Stimulated activated naive B cell treated with anti-CD40 and anti-IgM and Interleukin-4, amounts not matched to agents 10 μg/mL and 1 μg/mL and 100 μg/mL, for 72 hours (primary cell): Measurements from ENCODE around the gene PPP1R14B.

Experiments
- ATAC-seq, 2 donors: fragments of 150-1000 bp; cut with Tn5 transposase; replicated peaks; 2 replicates each; pipeline ENCODE4 v1.10.0; 2021; ENCODE audit warnings: moderate library complexity in 1 of 2
- DNase-seq: peaks from one replicate; pipeline ENCODE4 v3.0.0; 2021
- H3K27ac Mint-ChIP-seq: one replicate; pipeline ENCODE4 v1.8.0; 2022; ENCODE audit warnings: mild to moderate bottlenecking, mixed read lengths
- H3K27me3 Mint-ChIP-seq, 2 donors: one replicate each; pipeline ENCODE4 v1.8.0; 2022; ENCODE audit warnings: mixed read lengths in 2 of 2
- H3K36me3 Mint-ChIP-seq, 2 donors: one replicate each; pipeline ENCODE4 v1.8.0; 2022; ENCODE audit warnings: mixed read lengths in 2 of 2, mild to moderate bottlenecking in 1 of 2
- H3K4me1 Mint-ChIP-seq, 2 donors: one replicate each; pipeline ENCODE4 v1.8.0; 2022; ENCODE audit warnings: mixed read lengths in 2 of 2, mild to moderate bottlenecking in 1 of 2
- H3K4me3 Mint-ChIP-seq, 2 donors: one replicate each; pipeline ENCODE4 v1.8.0; 2022; ENCODE audit warnings: mild to moderate bottlenecking in 2 of 2, mixed read lengths in 2 of 2, moderate library complexity in 1 of 2
- H3K9me3 Mint-ChIP-seq, 2 donors: one replicate each; pipeline ENCODE4 v1.8.0; 2022; ENCODE audit warnings: mixed read lengths in 2 of 2, mild to moderate bottlenecking in 1 of 2

Gene PPP1R14B

GRCh38 chr11:64268893-64269539, 22.3 kb upstream of the PPP1R14B start:
- H3K9me3 Mint-ChIP-seq, result no peaks in the 10 kb centered on the region
- peaks cover 30 to 34% of the 10 kb centered on the region in 2 donors for H3K36me3 Mint-ChIP-seq
- peaks cover 25 to 40% of the 10 kb centered on the region in 2 donors for H3K4me1 Mint-ChIP-seq
- ATAC-seq (peak; percentile 24 to 31), DNase-seq (no peak)
- peak overlapping the region; percentile 95 to 99 for H3K4me3 Mint-ChIP-seq
- no peaks in the 10 kb centered on the region for H3K27me3 Mint-ChIP-seq
- H3K27ac Mint-ChIP-seq, result peak overlapping the region; percentile 98

- DNase-seq, result no peak
- Mint-ChIP-seq H3K27me3 (no peaks in the 10 kb centered on the region), H3K4me3 (peak overlapping the region; percentile 95 to 99), H3K36me3 (peaks cover 29 to 40% of the 10 kb centered on the region in 2 donors), H3K9me3 (no peaks in the 10 kb centered on the region), H3K27ac (peak overlapping the region; percentile 98), H3K4me1 (peaks cover 25 to 40% of the 10 kb centered on the region in 2 donors)
- no peak for ATAC-seq
Measured at GRCh38 chr11:64268025-64268892, 21.5 kb upstream of the PPP1R14B start.

GRCh38 chr11:64267207-64267945, 20.6 kb upstream of the PPP1R14B start:
- peak overlapping the region; percentile 95 to 99 for H3K4me3 Mint-ChIP-seq

GRCh38 chr11:64266339-64266738, 19.6 kb upstream of the PPP1R14B start:
- Mint-ChIP-seq H3K27ac (no peak overlapping the region), H3K4me3 (no peak overlapping the region)

More at GRCh38 chr11:64267207-64267945, 20.6 kb upstream of the PPP1R14B start:
- H3K9me3 Mint-ChIP-seq, result no peaks in the 10 kb centered on the region
- peak overlapping the region; percentile 20 for H3K27ac Mint-ChIP-seq
- peaks cover 24 to 39% of the 10 kb centered on the region in 2 donors for H3K4me1 Mint-ChIP-seq
- no peaks in the 10 kb centered on the region for H3K27me3 Mint-ChIP-seq
- ATAC-seq (no peak), DNase-seq (no peak)
- peaks cover 30 to 48% of the 10 kb centered on the region in 2 donors for H3K36me3 Mint-ChIP-seq

GRCh38 chr11:64265176-64266160, 18.7 kb upstream of the PPP1R14B start:
- no peak for ATAC-seq
- H3K4me1 Mint-ChIP-seq, result peaks cover 18 to 28% of the 10 kb centered on the region in 2 donors
- no peak for DNase-seq
- no peaks in the 10 kb centered on the region for H3K27me3 Mint-ChIP-seq
- H3K4me3 Mint-ChIP-seq, result no peak overlapping the region
- peaks cover 33 to 61% of the 10 kb centered on the region in 2 donors for H3K36me3 Mint-ChIP-seq
- H3K9me3 Mint-ChIP-seq, result no peaks in the 10 kb centered on the region
- H3K27ac Mint-ChIP-seq, result no peak overlapping the region

More at GRCh38 chr11:64266339-64266738, 19.6 kb upstream of the PPP1R14B start:
- Mint-ChIP-seq H3K36me3 (peaks cover 33 to 57% of the 10 kb centered on the region in 2 donors), H3K4me1 (peaks cover 18 to 29% of the 10 kb centered on the region in 2 donors), H3K27me3 (no peaks in the 10 kb centered on the region), H3K9me3 (no peaks in the 10 kb centered on the region)
- DNase-seq, result no peak
- ATAC-seq, result no peak

GRCh38 chr11:64264371-64264852, 17.7 kb upstream of the PPP1R14B start:
- no peaks in the 10 kb centered on the region for H3K9me3 Mint-ChIP-seq

GRCh38 chr11:64263947-64264317, 17.2 kb upstream of the PPP1R14B start:
- ATAC-seq (no peak), DNase-seq (no peak)
- no peak overlapping the region for H3K27ac Mint-ChIP-seq
- H3K4me1 Mint-ChIP-seq, result peaks cover 25 to 34% of the 10 kb centered on the region in 2 donors
- H3K9me3 Mint-ChIP-seq, result no peaks in the 10 kb centered on the region
- no peak overlapping the region for H3K4me3 Mint-ChIP-seq
- H3K27me3 Mint-ChIP-seq, result no peaks in the 10 kb centered on the region
- H3K36me3 Mint-ChIP-seq, result peaks cover 38 to 68% of the 10 kb centered on the region in 2 donors

More at GRCh38 chr11:64264371-64264852, 17.7 kb upstream of the PPP1R14B start:
- DNase-seq, result no peak
- Mint-ChIP-seq H3K4me1 (peaks cover 24 to 34% of the 10 kb centered on the region in 2 donors), H3K36me3 (peaks cover 37 to 67% of the 10 kb centered on the region in 2 donors), H3K27me3 (no peaks in the 10 kb centered on the region), H3K27ac (no peak overlapping the region), H3K4me3 (no peak overlapping the region)
- ATAC-seq, result no peak

GRCh38 chr11:64263021-64263946, 16.5 kb upstream of the PPP1R14B start:
- Mint-ChIP-seq H3K36me3 (peaks cover 41 to 69% of the 10 kb centered on the region in 2 donors), H3K9me3 (no peaks in the 10 kb centered on the region), H3K4me3 (no peak overlapping the region), H3K27me3 (no peaks in the 10 kb centered on the region), H3K27ac (no peak overlapping the region), H3K4me1 (peaks cover 18 to 27% of the 10 kb centered on the region in 2 donors)
- no peak for DNase-seq
- no peak for ATAC-seq

- no peak for ATAC-seq
- Mint-ChIP-seq H3K9me3 (no peaks in the 10 kb centered on the region), H3K27ac (no peak overlapping the region), H3K27me3 (no peaks in the 10 kb centered on the region), H3K4me3 (no peak overlapping the region), H3K36me3 (peaks cover 46 to 69% of the 10 kb centered on the region in 2 donors), H3K4me1 (peaks cover 14 to 20% of the 10 kb centered on the region in 2 donors)
- DNase-seq, result no peak
Measured at GRCh38 chr11:64262271-64263002, 15.7 kb upstream of the PPP1R14B start.

- H3K36me3 Mint-ChIP-seq, result peaks cover 43 to 68% of the 10 kb centered on the region in 2 donors
- no peaks in the 10 kb centered on the region for H3K9me3 Mint-ChIP-seq
- H3K4me1 Mint-ChIP-seq, result peaks cover 14 to 20% of the 10 kb centered on the region in 2 donors
Measured at GRCh38 chr11:64261556-64262080, 14.9 kb upstream of the PPP1R14B start.

GRCh38 chr11:64260147-64260708, 13.5 kb upstream of the PPP1R14B start:
- peaks cover 38 to 63% of the 10 kb centered on the region in 2 donors for H3K36me3 Mint-ChIP-seq
- ATAC-seq, result peak; percentile 68 to 74
- H3K27ac Mint-ChIP-seq, result peak overlapping the region; percentile 31
- H3K9me3 Mint-ChIP-seq, result no peaks in the 10 kb centered on the region
- peak overlapping the region in 1 of 2 donors; percentile 22 for H3K4me3 Mint-ChIP-seq
- DNase-seq, result no peak
- H3K4me1 Mint-ChIP-seq, result peaks cover 12 to 16% of the 10 kb centered on the region in 2 donors
- no peaks in the 10 kb centered on the region for H3K27me3 Mint-ChIP-seq

More at GRCh38 chr11:64261556-64262080, 14.9 kb upstream of the PPP1R14B start:
- peak overlapping the region; percentile 54 for H3K27ac Mint-ChIP-seq
- DNase-seq (no peak), ATAC-seq (no peak)
- H3K27me3 Mint-ChIP-seq, result no peaks in the 10 kb centered on the region
- H3K4me3 Mint-ChIP-seq, result no peak overlapping the region
